HG03457 (cell line): ENCODE results near the gene SLK.
A peak's percentile ranks its signal among the peaks of the same experiment; 100 is the strongest.

Experiments
- ATAC-seq: cut with Tn5 transposase; IDR thresholded peaks from one replicate; pipeline ENCODE4 v1.9.1; 2021; ENCODE audit warnings: moderate number of reproducible peaks; ENCODE audit not compliant: unreplicated experiment

Gene SLK

GRCh38 chr10:103966671-103967447 lies at the start of gene SLK:
SLK (plus strand) TSS chr10:103967140; CDS start chr10:103967746, 606 bp downstream.
- ATAC-seq = peak; percentile 58

GRCh38 chr10:103917302-103918052 lies 49.5 kb upstream of the SLK start:
- peak; percentile 4 for ATAC-seq

- peak; percentile 85 for ATAC-seq
Observed at GRCh38 chr10:103918053-103918846, 48.7 kb upstream of the SLK start, which contains the start of gene STN1. STN1 (minus strand) TSS chr10:103918184; CDS start chr10:103917594, 590 bp downstream.

GRCh38 chr10:103919648-103920025 lies 47.3 kb upstream of the SLK start:
- ATAC-seq = no peak

- no peak for ATAC-seq
Observed at GRCh38 chr10:103921248-103921647, 45.7 kb upstream of the SLK start.

GRCh38 chr10:103921750-103922195 lies 45.2 kb upstream of the SLK start:
- ATAC-seq = no peak

- no peak for ATAC-seq
Observed at GRCh38 chr10:103922659-103923058, 44.3 kb upstream of the SLK start.

GRCh38 chr10:103923502-103923901 lies 43.4 kb upstream of the SLK start:
- ATAC-seq = no peak

GRCh38 chr10:103925591-103925990 lies 41.3 kb upstream of the SLK start:
- no peak for ATAC-seq

GRCh38 chr10:103926722-103927319 lies 40.1 kb upstream of the SLK start:
- no peak for ATAC-seq

GRCh38 chr10:103928784-103929183 lies 38.2 kb upstream of the SLK start:
- no peak for ATAC-seq

GRCh38 chr10:103929381-103929921 lies 37.5 kb upstream of the SLK start:
- no peak for ATAC-seq

- ATAC-seq = no peak
Observed at GRCh38 chr10:103930449-103930848, 36.5 kb upstream of the SLK start.

- no peak for ATAC-seq
Observed at GRCh38 chr10:103930881-103931280, 36.1 kb upstream of the SLK start.

GRCh38 chr10:103931603-103932002 lies 35.3 kb upstream of the SLK start:
- ATAC-seq = no peak

GRCh38 chr10:103932271-103932670 lies 34.7 kb upstream of the SLK start:
- ATAC-seq = no peak

GRCh38 chr10:103932971-103933370 lies 34.0 kb upstream of the SLK start:
- no peak for ATAC-seq

- no peak for ATAC-seq
Observed at GRCh38 chr10:103933557-103934121, 33.3 kb upstream of the SLK start.

- no peak for ATAC-seq
Observed at GRCh38 chr10:103934308-103934707, 32.6 kb upstream of the SLK start.

GRCh38 chr10:103936022-103936421 lies 30.9 kb upstream of the SLK start:
- no peak for ATAC-seq
